Liver (tissue), 3 donors: ENCODE results near the gene MOV10L1.

Source experiments
- EGR1 ChIP-seq, 2 donors: IDR thresholded peaks; 2 replicates each; pipeline ENCODE4 v1.6.1; 2016 to 2018; ENCODE audit warnings: antibody characterized with exemption in 2 of 2, low read depth in 2 of 2
- FOXA1 ChIP-seq: IDR thresholded peaks from 2 replicates; pipeline ENCODE4 v1.6.1; 2016; ENCODE audit warnings: antibody characterized with exemption
- GABPA ChIP-seq, 2 donors: IDR thresholded peaks in 1 of 2; conservative IDR thresholded peaks in 1 of 2; 2 replicates each; pipeline ENCODE4 v1.6.1; 2016; ENCODE audit warnings: antibody characterized with exemption in 2 of 2, mild to moderate bottlenecking in 1 of 2, moderate library complexity in 1 of 2
- TAF1 ChIP-seq: conservative IDR thresholded peaks from 2 replicates; pipeline ENCODE4 v1.6.1; 2016; ENCODE audit warnings: antibody characterized with exemption, mild to moderate bottlenecking
- TF ChIP-seq, protein P1 (sequence below): fragments of 150-350 bp; IDR thresholded peaks from 2 replicates; pipeline ENCODE4 v1.5.1; 2017; ENCODE audit warnings: improper control_type of control experiment, low read depth, low read length; ENCODE audit not compliant: missing input control
- TF ChIP-seq, protein P2 (sequence below): IDR thresholded peaks from 2 replicates; pipeline ENCODE4 v1.6.1; 2016; ENCODE audit warnings: antibody characterized with exemption, mild to moderate bottlenecking
- TF ChIP-seq, protein P3 (sequence below): IDR thresholded peaks from 2 replicates; pipeline ENCODE4 v1.6.1; 2016; ENCODE audit warnings: antibody characterized with exemption
- TF ChIP-seq, protein P4 (sequence below): IDR thresholded peaks from 2 replicates; pipeline ENCODE4 v1.6.1; 2016; ENCODE audit warnings: antibody characterized with exemption
- donor health status: healthy.
- donor health status: healthy.

DNA sequence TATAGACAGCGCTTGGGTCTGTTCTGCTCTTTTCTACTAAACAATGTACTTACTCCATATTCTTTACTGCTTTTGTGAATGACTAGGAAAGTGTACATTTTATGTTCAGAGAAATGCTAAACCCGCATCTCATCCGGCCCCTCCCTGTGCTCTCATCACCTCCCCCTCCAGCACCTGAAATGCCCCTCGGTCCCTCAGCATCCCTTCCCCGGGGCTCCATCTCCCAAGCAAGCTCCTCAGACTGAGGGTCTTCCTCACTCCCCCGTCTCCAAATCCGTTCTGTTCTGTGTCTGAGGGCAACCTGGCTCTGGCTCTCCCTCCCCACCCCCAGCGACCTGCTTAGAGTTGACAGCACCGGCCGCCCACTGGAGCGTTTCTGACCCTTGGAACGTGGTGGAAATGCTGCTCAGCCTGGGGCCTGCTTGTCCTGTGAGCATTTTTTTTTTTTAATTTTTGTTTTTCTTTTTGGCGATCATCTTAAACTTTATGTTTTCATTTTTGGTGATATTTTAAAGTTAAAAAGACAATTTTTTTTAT lies 112.4 kb downstream of the MOV10L1 start:
- TF ChIP-seq, protein P1, sequence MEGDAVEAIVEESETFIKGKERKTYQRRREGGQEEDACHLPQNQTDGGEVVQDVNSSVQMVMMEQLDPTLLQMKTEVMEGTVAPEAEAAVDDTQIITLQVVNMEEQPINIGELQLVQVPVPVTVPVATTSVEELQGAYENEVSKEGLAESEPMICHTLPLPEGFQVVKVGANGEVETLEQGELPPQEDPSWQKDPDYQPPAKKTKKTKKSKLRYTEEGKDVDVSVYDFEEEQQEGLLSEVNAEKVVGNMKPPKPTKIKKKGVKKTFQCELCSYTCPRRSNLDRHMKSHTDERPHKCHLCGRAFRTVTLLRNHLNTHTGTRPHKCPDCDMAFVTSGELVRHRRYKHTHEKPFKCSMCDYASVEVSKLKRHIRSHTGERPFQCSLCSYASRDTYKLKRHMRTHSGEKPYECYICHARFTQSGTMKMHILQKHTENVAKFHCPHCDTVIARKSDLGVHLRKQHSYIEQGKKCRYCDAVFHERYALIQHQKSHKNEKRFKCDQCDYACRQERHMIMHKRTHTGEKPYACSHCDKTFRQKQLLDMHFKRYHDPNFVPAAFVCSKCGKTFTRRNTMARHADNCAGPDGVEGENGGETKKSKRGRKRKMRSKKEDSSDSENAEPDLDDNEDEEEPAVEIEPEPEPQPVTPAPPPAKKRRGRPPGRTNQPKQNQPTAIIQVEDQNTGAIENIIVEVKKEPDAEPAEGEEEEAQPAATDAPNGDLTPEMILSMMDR = no peak
- TF ChIP-seq, protein P2, sequence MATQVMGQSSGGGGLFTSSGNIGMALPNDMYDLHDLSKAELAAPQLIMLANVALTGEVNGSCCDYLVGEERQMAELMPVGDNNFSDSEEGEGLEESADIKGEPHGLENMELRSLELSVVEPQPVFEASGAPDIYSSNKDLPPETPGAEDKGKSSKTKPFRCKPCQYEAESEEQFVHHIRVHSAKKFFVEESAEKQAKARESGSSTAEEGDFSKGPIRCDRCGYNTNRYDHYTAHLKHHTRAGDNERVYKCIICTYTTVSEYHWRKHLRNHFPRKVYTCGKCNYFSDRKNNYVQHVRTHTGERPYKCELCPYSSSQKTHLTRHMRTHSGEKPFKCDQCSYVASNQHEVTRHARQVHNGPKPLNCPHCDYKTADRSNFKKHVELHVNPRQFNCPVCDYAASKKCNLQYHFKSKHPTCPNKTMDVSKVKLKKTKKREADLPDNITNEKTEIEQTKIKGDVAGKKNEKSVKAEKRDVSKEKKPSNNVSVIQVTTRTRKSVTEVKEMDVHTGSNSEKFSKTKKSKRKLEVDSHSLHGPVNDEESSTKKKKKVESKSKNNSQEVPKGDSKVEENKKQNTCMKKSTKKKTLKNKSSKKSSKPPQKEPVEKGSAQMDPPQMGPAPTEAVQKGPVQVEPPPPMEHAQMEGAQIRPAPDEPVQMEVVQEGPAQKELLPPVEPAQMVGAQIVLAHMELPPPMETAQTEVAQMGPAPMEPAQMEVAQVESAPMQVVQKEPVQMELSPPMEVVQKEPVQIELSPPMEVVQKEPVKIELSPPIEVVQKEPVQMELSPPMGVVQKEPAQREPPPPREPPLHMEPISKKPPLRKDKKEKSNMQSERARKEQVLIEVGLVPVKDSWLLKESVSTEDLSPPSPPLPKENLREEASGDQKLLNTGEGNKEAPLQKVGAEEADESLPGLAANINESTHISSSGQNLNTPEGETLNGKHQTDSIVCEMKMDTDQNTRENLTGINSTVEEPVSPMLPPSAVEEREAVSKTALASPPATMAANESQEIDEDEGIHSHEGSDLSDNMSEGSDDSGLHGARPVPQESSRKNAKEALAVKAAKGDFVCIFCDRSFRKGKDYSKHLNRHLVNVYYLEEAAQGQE = no peak
- TF ChIP-seq TAF1 (no peak), FOXA1 (no peak), GABPA (IDR thresholded peaks at IDR 0.05 in 1 of 2, conservative IDR thresholded peaks at IDR 0.05 in 1 of 2) (no peak), EGR1 (IDR thresholded peaks at IDR 0.05; ENCODE audit: low read depth in 2 of 2) (no peak)
- TF ChIP-seq, protein P3, sequence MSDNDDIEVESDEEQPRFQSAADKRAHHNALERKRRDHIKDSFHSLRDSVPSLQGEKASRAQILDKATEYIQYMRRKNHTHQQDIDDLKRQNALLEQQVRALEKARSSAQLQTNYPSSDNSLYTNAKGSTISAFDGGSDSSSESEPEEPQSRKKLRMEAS = no peak
- TF ChIP-seq, protein P4, sequence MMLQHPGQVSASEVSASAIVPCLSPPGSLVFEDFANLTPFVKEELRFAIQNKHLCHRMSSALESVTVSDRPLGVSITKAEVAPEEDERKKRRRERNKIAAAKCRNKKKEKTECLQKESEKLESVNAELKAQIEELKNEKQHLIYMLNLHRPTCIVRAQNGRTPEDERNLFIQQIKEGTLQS = no peak
